A673 (cell line): ENCODE data around the gene PCDHA2.

Experiments used
- EZH2 ChIP-seq: fragments of 200-600 bp; sonication (generic); IDR thresholded peaks from 2 replicates; pipeline ENCODE4 v1.6.1; 2017; ENCODE audit warnings: borderline replicate concordance, low read depth, mild to moderate bottlenecking, mixed read lengths, antibody characterized with exemption, low read length; ENCODE audit not compliant: poor library complexity, severe bottlenecking
- TF ChIP-seq, protein P1 (sequence below): fragments of 300-800, 200-600 bp; sonication (generic); conservative IDR thresholded peaks from 2 replicates; pipeline ENCODE4 v1.5.1; 2017; ENCODE audit warnings: low read depth, mild to moderate bottlenecking, antibody characterized with exemption, low read length, moderate library complexity, mixed read lengths

DNA sequence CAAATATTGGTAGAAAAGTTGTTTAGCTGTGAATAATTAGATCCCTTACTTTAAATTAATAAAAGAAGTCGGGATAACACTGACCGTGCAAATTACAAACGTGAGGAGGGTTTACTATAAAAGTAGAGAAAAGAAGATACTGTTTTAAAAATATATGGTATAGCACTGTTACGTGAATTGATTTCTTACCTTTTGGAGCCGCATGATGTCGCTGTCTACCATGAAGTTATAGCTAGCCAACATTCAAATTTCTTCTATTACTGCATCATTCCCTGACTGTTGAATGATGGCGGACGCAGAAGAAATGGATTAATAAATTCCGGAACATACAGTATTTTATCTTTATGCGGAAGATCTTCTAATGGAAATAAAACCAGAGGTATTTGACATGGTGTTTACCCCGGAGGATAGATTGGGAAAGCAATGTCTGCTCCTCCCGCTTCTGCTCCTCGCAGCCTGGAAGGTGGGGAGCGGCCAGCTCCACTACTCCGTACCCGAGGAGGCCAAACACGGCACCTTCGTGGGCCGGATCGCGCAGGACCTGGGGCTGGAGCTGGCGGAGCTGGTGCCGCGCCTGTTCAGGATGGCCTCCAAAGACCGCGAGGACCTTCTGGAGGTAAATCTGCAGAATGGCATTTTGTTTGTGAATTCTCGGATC, 33.2 kb downstream of the PCDHA2 start, which contains the start of gene PCDHA6:
- TF ChIP-seq, protein P1, sequence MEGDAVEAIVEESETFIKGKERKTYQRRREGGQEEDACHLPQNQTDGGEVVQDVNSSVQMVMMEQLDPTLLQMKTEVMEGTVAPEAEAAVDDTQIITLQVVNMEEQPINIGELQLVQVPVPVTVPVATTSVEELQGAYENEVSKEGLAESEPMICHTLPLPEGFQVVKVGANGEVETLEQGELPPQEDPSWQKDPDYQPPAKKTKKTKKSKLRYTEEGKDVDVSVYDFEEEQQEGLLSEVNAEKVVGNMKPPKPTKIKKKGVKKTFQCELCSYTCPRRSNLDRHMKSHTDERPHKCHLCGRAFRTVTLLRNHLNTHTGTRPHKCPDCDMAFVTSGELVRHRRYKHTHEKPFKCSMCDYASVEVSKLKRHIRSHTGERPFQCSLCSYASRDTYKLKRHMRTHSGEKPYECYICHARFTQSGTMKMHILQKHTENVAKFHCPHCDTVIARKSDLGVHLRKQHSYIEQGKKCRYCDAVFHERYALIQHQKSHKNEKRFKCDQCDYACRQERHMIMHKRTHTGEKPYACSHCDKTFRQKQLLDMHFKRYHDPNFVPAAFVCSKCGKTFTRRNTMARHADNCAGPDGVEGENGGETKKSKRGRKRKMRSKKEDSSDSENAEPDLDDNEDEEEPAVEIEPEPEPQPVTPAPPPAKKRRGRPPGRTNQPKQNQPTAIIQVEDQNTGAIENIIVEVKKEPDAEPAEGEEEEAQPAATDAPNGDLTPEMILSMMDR = peak; percentile 70
- TF ChIP-seq EZH2 = no peak
